HUES64 (cell line): ENCODE data around the gene LRP4.

Source experiments
- H3K27ac ChIP-seq: 2 replicates; pipeline ENCODE4 v1.7.0; 2013; ENCODE audit warnings: low read depth, low read length, inconsistent platforms
- H3K27me3 ChIP-seq: 2 replicates; pipeline ENCODE4 v1.6.1; 2013; ENCODE audit warnings: mild to moderate bottlenecking, low read length; ENCODE audit not compliant: insufficient read depth
- H3K36me3 ChIP-seq: 2 replicates; pipeline ENCODE4 v1.6.1; 2013; ENCODE audit warnings: mild to moderate bottlenecking, low read length; ENCODE audit not compliant: insufficient read depth
- H3K4me1 ChIP-seq: 2 replicates; pipeline ENCODE4 v1.6.1; 2013; ENCODE audit warnings: mild to moderate bottlenecking, low read length, moderate library complexity; ENCODE audit not compliant: insufficient read depth
- H3K4me3 ChIP-seq: 2 replicates; pipeline ENCODE4 v1.5.1; 2013; ENCODE audit warnings: mild to moderate bottlenecking, low read length, moderate library complexity
- H3K9ac ChIP-seq: 2 replicates; pipeline ENCODE4 v1.6.1; 2013; ENCODE audit warnings: mild to moderate bottlenecking, low read depth, low read length
- H3K9me3 ChIP-seq: 2 replicates; pipeline ENCODE4 v1.6.1; 2013; ENCODE audit warnings: low read depth, low read length; ENCODE audit not compliant: insufficient read depth
- WGBS: fragments of 150-250, 120-280 bp; methylation state at CpG from one replicate; pipeline ENCODE4 v1.1.7; 2013; ENCODE audit warnings: missing lambda C conversion rate; 5-methylcytosine and 5-hydroxymethylcytosine counted together

LRP4 gene

GRCh38 chr11:46918788-46919513 is 601 bp upstream of the LRP4 start:
- H3K27ac ChIP-seq, result no peak overlapping the region; the same call in 1 of the 2 replicates
- peaks cover 22% of the 10 kb centered on the region for H3K27me3 ChIP-seq
- H3K4me3 ChIP-seq, result peak overlapping the region; percentile 59
- H3K9me3 ChIP-seq, result no peaks in the 10 kb centered on the region
- H3K4me1 ChIP-seq, result peaks cover 24% of the 10 kb centered on the region
- WGBS, result under 1% methylated on average over 17 of the region's 17 CpGs
- H3K36me3 ChIP-seq, result no peaks in the 10 kb centered on the region
- no peak overlapping the region for H3K9ac ChIP-seq

GRCh38 chr11:46917762-46918082 is 628 bp downstream of the LRP4 start:
- Histone ChIP-seq H3K9ac (peak overlapping the region; percentile 63), H3K9me3 (no peaks in the 10 kb centered on the region), H3K4me3 (peak overlapping the region; percentile 67), H3K27ac (no peak overlapping the region), H3K4me1 (peaks cover 35% of the 10 kb centered on the region), H3K27me3 (peaks cover 22% of the 10 kb centered on the region), H3K36me3 (no peaks in the 10 kb centered on the region)
- under 1% methylated on average over 22 of the region's 22 CpGs for WGBS

- Histone ChIP-seq H3K9me3 (no peaks in the 10 kb centered on the region), H3K27me3 (peaks cover 22% of the 10 kb centered on the region), H3K27ac (no peak overlapping the region; the same call in 1 of the 2 replicates), H3K4me3 (peak overlapping the region; percentile 67), H3K36me3 (no peaks in the 10 kb centered on the region), H3K4me1 (peaks cover 36% of the 10 kb centered on the region), H3K9ac (peak overlapping the region; percentile 63)
- under 1% methylated on average over 31 of the region's 31 CpGs for WGBS
These were observed 1.1 kb downstream of the LRP4 start for GRCh38 chr11:46917109-46917761.

- H3K4me1 ChIP-seq, result peaks cover 44% of the 10 kb centered on the region
- no peaks in the 10 kb centered on the region for H3K36me3 ChIP-seq
- no peak overlapping the region; the same call in 1 of the 2 replicates for H3K27ac ChIP-seq
- H3K9me3 ChIP-seq, result no peaks in the 10 kb centered on the region
- peaks cover 22% of the 10 kb centered on the region for H3K27me3 ChIP-seq
- peak overlapping the region; percentile 67 for H3K4me3 ChIP-seq
- 12% methylated on average over 24 of the region's 24 CpGs for WGBS
- peak overlapping the region; percentile 63 for H3K9ac ChIP-seq
These were observed 1.9 kb downstream of the LRP4 start for GRCh38 chr11:46916286-46917108.

- Histone ChIP-seq H3K4me3 (no peak overlapping the region), H3K9ac (no peak overlapping the region), H3K36me3 (no peaks in the 10 kb centered on the region), H3K27me3 (peaks cover 22% of the 10 kb centered on the region), H3K9me3 (no peaks in the 10 kb centered on the region), H3K27ac (no peak overlapping the region), H3K4me1 (peaks cover 41% of the 10 kb centered on the region)
- WGBS, result 88% methylated on average over 7 of the region's 7 CpGs
These were observed 3.4 kb downstream of the LRP4 start for GRCh38 chr11:46914910-46915309.

- H3K9me3 ChIP-seq, result no peaks in the 10 kb centered on the region
- H3K4me3 ChIP-seq, result peak overlapping the region; percentile 11; the same call in 1 of the 2 replicates
- H3K27ac ChIP-seq, result no peak overlapping the region
- H3K27me3 ChIP-seq, result peaks cover 20% of the 10 kb centered on the region
- peaks cover 42% of the 10 kb centered on the region for H3K4me1 ChIP-seq
- no peaks in the 10 kb centered on the region for H3K36me3 ChIP-seq
- 55% methylated on average over 5 of the region's 5 CpGs for WGBS
- H3K9ac ChIP-seq, result no peak overlapping the region
These were observed 4.0 kb downstream of the LRP4 start for GRCh38 chr11:46914363-46914762.

GRCh38 chr11:46913484-46913883 is 4.9 kb downstream of the LRP4 start:
- Histone ChIP-seq H3K4me3 (peak overlapping the region; percentile 48), H3K36me3 (no peaks in the 10 kb centered on the region), H3K27ac (peak overlapping the region; percentile 85), H3K27me3 (peaks cover 18% of the 10 kb centered on the region), H3K9ac (peak overlapping the region; percentile 52), H3K4me1 (peaks cover 42% of the 10 kb centered on the region), H3K9me3 (no peaks in the 10 kb centered on the region)
- 45% methylated on average over 3 of the region's 3 CpGs for WGBS

GRCh38 chr11:46912526-46913150 is 5.7 kb downstream of the LRP4 start:
- Histone ChIP-seq H3K27ac (peak overlapping the region; percentile 85), H3K4me3 (peak overlapping the region; percentile 48)
- WGBS, result 2% methylated on average over 13 of the region's 13 CpGs

GRCh38 chr11:46907606-46908005 is 10.7 kb downstream of the LRP4 start:
- peak overlapping the region; percentile 83; the same call in 1 of the 2 replicates for H3K27ac ChIP-seq
- 96% methylated on average over 4 of the region's 4 CpGs for WGBS
- H3K4me1 ChIP-seq, result peaks cover 45% of the 10 kb centered on the region
- no peaks in the 10 kb centered on the region for H3K36me3 ChIP-seq
- no peaks in the 10 kb centered on the region for H3K27me3 ChIP-seq
- no peak overlapping the region for H3K9ac ChIP-seq
- H3K9me3 ChIP-seq, result no peaks in the 10 kb centered on the region
- no peak overlapping the region for H3K4me3 ChIP-seq

More at GRCh38 chr11:46912526-46913150, 5.7 kb downstream of the LRP4 start:
- peaks cover 46% of the 10 kb centered on the region for H3K4me1 ChIP-seq
- peaks cover 16% of the 10 kb centered on the region for H3K27me3 ChIP-seq
- H3K36me3 ChIP-seq, result no peaks in the 10 kb centered on the region
- no peaks in the 10 kb centered on the region for H3K9me3 ChIP-seq
- peak overlapping the region; percentile 52 for H3K9ac ChIP-seq

GRCh38 chr11:46906609-46907041 is 11.7 kb downstream of the LRP4 start:
- no peaks in the 10 kb centered on the region for H3K9me3 ChIP-seq
- H3K4me1 ChIP-seq, result peaks cover 37% of the 10 kb centered on the region
- H3K27ac ChIP-seq, result peak overlapping the region; percentile 83
- no peak overlapping the region for H3K4me3 ChIP-seq
- peak overlapping the region; percentile 36; the same call in 1 of the 2 replicates for H3K9ac ChIP-seq
- no peaks in the 10 kb centered on the region for H3K36me3 ChIP-seq
- WGBS, result 7% methylated on average over 13 of the region's 13 CpGs
- no peaks in the 10 kb centered on the region for H3K27me3 ChIP-seq
